PC-3 (cell line): ENCODE measurements around the gene HIPK2. TPM values are rescaled to one million over a fixed set of nuclear protein-coding genes. Genes with fewer than 3 reads are reported as not detected.
A peak's percentile ranks its signal among the peaks of the same experiment; 100 is the strongest.

Experiments
- ATAC-seq: fragments of 200-7000 bp; cut with Tn5 transposase; 2 replicates; pipeline ENCODE4 v1.9.1; 2020; ENCODE audit warnings: mild to moderate bottlenecking, moderate library complexity
- BruUV-seq: library from RNA; stranded (reverse); fragments of 400-500 nt; replicated peaks from 2 replicates; lab custom pipeline; 2021; lab: Mats Ljungman, UMichigan
- CTCF ChIA-PET: fragments of 300-600 bp; sonication (Branson Sonifier 250); formaldehyde crosslinking; loops from one replicate; lab custom pipeline; 2022; ENCODE audit warnings: antibody characterized with exemption; lab: Charles Lee
- POLR2A ChIA-PET: fragments of 300-600 bp; sonication (Branson Sonifier 250); formaldehyde crosslinking; loops from one replicate; lab custom pipeline; 2022; ENCODE audit warnings: antibody characterized with exemption; ENCODE audit not compliant: unreplicated experiment; lab: Charles Lee
- DNase-seq: peaks from one replicate; pipeline ENCODE4 v3.0.0-alpha.2; 2015
- H2AFZ ChIP-seq: fragments of 300-600 bp; sonication (generic); 2 replicates; pipeline ENCODE4 v1.6.0; 2016; ENCODE audit warnings: antibody characterized with exemption, low read length
- H3F3A ChIP-seq: fragments of 300-600 bp; sonication (generic); one replicate; pipeline ENCODE4 v1.6.0; 2017; ENCODE audit warnings: antibody characterized with exemption, low read length, control low read depth, mild to moderate bottlenecking; ENCODE audit not compliant: unreplicated experiment
- H3K27ac ChIP-seq: fragments of 300-600 bp; sonication (generic); 2 replicates; pipeline ENCODE4 v1.5.1; 2016; ENCODE audit warnings: mild to moderate bottlenecking, low read length
- H3K27me3 ChIP-seq: fragments of 300-600 bp; sonication (generic); 2 replicates; pipeline ENCODE4 v1.6.1; 2016; ENCODE audit warnings: low read length, mixed read lengths
- H3K36me3 ChIP-seq: fragments of 300-600 bp; sonication (generic); 2 replicates; pipeline ENCODE4 v1.6.1; 2016; ENCODE audit warnings: low read depth, mixed run types, low read length, mixed read lengths
- H3K4me1 ChIP-seq: fragments of 300-600 bp; sonication (generic); 2 replicates; pipeline ENCODE4 v1.5.1; 2016; ENCODE audit warnings: low read length; ENCODE audit not compliant: insufficient read depth
- H3K4me2 ChIP-seq: fragments of 300-600 bp; sonication (generic); 2 replicates; pipeline ENCODE4 v1.6.0; 2016; ENCODE audit warnings: low read length
- H3K4me3 ChIP-seq: fragments of 300-600 bp; sonication (generic); 2 replicates; pipeline ENCODE4 v1.5.1; 2016; ENCODE audit warnings: mild to moderate bottlenecking, low read length, mixed read lengths
- H3K79me2 ChIP-seq: fragments of 300-600 bp; sonication (generic); 2 replicates; pipeline ENCODE4 v1.6.1; 2017; ENCODE audit warnings: low read length, mixed read lengths
- H3K9ac ChIP-seq: fragments of 300-600 bp; sonication (generic); 2 replicates; pipeline ENCODE4 v1.6.0; 2016; ENCODE audit warnings: mild to moderate bottlenecking, low read length
- H3K9me2 ChIP-seq: fragments of 300-600 bp; sonication (generic); replicated peaks from 2 replicates; pipeline ENCODE4 v1.6.1; 2016; ENCODE audit warnings: mixed run types, low read length, mixed read lengths
- H3K9me3 ChIP-seq: fragments of 300-600 bp; sonication (generic); 2 replicates; pipeline ENCODE4 v1.6.1; 2016; ENCODE audit warnings: low read length, mixed read lengths
- H4K20me1 ChIP-seq: fragments of 300-600 bp; sonication (generic); 2 replicates; pipeline ENCODE4 v1.6.1; 2016; ENCODE audit warnings: low read length, mixed read lengths
- EZH2 ChIP-seq: fragments of 300-600 bp; sonication (generic); IDR thresholded peaks from one replicate; pipeline ENCODE4 v1.6.1; 2017; ENCODE audit warnings: antibody characterized with exemption, mild to moderate bottlenecking, low read length; ENCODE audit not compliant: unreplicated experiment
- EZH2phosphoT487 ChIP-seq: fragments of 300-600 bp; sonication (generic); IDR thresholded peaks from 2 replicates; pipeline ENCODE4 v1.6.1; 2018; ENCODE audit warnings: mild to moderate bottlenecking, antibody characterized with exemption, low read length, borderline replicate concordance
- intact Hi-C: fragments of 100-400 bp; cut with micrococcal nuclease; formaldehyde crosslinking; loops from 2 replicates; pipeline ENCODE4 v1.9.0; 2023
- total RNA-seq: library from RNA; depleted of rRNA; stranded (reverse); fragments of >200 nt; gene quantifications from 2 replicates; pipeline ENCODE4 v1.2.3, GENCODE V29; 2014
- TF ChIP-seq, protein P1 (sequence below): fragments of 300-600 bp; sonication (generic); conservative IDR thresholded peaks from 2 replicates; pipeline ENCODE4 v1.5.1; 2017; ENCODE audit warnings: antibody characterized with exemption, low read depth, mild to moderate bottlenecking, low read length

Gene HIPK2
- total RNA-seq, 1 experiment from 2014 or later, result 38.1 TPM

DNA sequence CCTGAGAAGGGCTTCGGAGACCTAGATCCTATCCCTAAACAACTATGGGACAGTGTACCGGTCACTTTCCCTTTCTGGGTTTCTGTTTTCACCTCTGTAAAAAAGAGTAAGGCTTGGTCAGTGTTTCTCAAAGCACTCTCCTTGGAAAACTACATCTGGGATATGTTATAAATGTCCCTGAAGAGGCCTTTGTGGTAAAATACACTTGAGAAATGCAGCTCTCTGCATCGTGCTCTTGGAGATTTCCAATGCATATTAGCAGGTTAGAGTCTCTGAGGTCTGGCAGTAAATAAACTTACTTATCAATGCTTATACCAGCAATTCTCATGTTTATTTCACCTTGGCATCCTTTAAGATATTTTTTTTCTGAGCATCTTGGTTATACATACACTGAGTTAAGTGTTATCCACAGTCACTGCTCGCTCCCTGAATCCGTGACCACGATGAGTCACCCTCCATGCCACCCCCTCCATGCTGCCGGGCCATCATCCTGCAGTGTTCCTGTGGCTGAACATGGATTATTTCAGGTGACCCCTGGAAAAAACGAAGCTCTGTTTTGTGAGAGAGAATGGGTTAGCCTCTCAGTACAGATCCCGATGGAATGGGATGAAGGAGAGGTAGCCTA lies 48.0 kb upstream of the HIPK2 start:
- ChIA-PET CTCF (no interaction called here), POLR2A (no interaction called here)
- H2AFZ ChIP-seq, result peak overlapping the region; percentile 62; the same call in 1 of the 2 replicates
- H3K27me3 ChIP-seq, result no peaks in the 10 kb centered on the region
- H3K36me3 ChIP-seq, result no peaks in the 10 kb centered on the region
- no peaks in the 10 kb centered on the region for H3K9me3 ChIP-seq
- H3K4me1 ChIP-seq, result peaks cover 22% of the 10 kb centered on the region
- no peaks in the 10 kb centered on the region for H3F3A ChIP-seq
- no TSS peak for BruUV-seq
- H3K9me2 ChIP-seq, result no peaks in the 10 kb centered on the region
- H3K79me2 ChIP-seq, result no peaks in the 10 kb centered on the region
- TF ChIP-seq EZH2 (no peak), EZH2phosphoT487 (no peak)
- H4K20me1 ChIP-seq, result no peaks in the 10 kb centered on the region
- intact Hi-C loops, result loop anchor here (5.0 kb wide), 1 partner anchor 43 kb away; no protein-coding TSS in a partner anchor
- no peak overlapping the region for H3K4me3 ChIP-seq
- H3K4me2 ChIP-seq, result no peak overlapping the region
- no peak overlapping the region for H3K9ac ChIP-seq
- DNase-seq (peak; percentile 52), ATAC-seq (peak; percentile 74)
- H3K27ac ChIP-seq, result no peak overlapping the region

DNA sequence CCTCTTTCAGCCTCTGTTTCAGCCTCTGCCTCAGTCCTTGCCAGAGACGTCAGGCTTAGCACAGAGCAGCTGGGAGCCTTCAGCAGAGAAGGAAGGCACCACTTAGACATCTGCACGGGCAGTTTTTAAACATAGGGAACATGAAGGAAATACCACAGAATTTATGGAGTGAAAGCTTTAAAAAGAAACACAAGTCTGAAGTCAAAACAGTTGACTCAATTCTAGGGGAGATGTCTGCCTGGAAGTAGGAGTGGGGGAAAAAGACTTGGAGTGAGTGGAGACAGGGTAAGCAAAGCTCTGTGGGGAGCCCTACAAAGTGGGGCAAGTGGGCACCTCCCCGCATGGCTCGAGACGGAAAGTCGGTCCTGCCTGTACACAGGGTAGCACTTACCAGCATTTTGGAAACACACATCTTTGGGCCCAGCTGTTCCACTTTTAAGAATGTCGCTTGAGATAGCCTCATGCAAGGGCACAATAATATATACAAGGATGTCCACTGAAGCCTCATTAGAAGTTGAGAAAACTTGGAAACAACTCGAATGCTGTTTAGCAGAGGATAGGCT lies 46.2 kb upstream of the HIPK2 start:
- Histone ChIP-seq H2AFZ (no peak overlapping the region), H3K27ac (no peak overlapping the region), H4K20me1 (no peaks in the 10 kb centered on the region), H3K9me3 (no peaks in the 10 kb centered on the region), H3K27me3 (no peaks in the 10 kb centered on the region), H3K79me2 (no peaks in the 10 kb centered on the region), H3F3A (no peaks in the 10 kb centered on the region), H3K4me1 (peaks cover 17% of the 10 kb centered on the region), H3K4me2 (no peak overlapping the region), H3K9ac (no peak overlapping the region), H3K36me3 (no peaks in the 10 kb centered on the region), H3K9me2 (no peaks in the 10 kb centered on the region), H3K4me3 (no peak overlapping the region)
- POLR2A ChIA-PET, result no interaction called here
- intact Hi-C loops, result no loop called here
- no peak for ATAC-seq
- CTCF ChIA-PET, result no interaction called here
- no TSS peak for BruUV-seq
- no peak for DNase-seq
- no peak for TF ChIP-seq EZH2
- TF ChIP-seq, protein P1, sequence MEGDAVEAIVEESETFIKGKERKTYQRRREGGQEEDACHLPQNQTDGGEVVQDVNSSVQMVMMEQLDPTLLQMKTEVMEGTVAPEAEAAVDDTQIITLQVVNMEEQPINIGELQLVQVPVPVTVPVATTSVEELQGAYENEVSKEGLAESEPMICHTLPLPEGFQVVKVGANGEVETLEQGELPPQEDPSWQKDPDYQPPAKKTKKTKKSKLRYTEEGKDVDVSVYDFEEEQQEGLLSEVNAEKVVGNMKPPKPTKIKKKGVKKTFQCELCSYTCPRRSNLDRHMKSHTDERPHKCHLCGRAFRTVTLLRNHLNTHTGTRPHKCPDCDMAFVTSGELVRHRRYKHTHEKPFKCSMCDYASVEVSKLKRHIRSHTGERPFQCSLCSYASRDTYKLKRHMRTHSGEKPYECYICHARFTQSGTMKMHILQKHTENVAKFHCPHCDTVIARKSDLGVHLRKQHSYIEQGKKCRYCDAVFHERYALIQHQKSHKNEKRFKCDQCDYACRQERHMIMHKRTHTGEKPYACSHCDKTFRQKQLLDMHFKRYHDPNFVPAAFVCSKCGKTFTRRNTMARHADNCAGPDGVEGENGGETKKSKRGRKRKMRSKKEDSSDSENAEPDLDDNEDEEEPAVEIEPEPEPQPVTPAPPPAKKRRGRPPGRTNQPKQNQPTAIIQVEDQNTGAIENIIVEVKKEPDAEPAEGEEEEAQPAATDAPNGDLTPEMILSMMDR, result no peak
- TF ChIP-seq EZH2phosphoT487, result no peak

DNA sequence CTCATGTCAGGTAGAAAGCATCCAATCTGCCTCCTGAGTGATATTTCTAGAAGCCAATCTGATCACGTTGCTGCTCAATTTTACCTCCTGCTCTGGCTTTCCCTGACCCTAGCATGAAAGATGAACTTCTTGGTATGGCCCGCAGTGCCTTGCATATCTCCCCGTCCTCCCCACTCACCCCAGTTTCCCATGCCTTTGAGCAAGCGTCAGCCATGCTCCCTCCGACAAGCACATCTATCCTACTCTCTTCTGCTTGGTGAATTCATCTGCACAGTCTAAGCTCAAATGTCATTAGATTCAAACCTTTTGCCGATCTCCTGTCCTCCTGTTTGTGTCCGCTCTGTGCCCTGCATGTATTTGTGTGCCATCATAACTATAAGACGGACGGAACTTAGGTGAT lies 45.1 kb upstream of the HIPK2 start:
- H3K36me3 ChIP-seq, result no peaks in the 10 kb centered on the region
- intact Hi-C loops, result no loop called here
- ChIA-PET CTCF (no interaction called here), POLR2A (interaction anchor here (0.6 kb wide), 1 partner anchor 529 kb away, joined by 5 read pairs; no protein-coding TSS in a partner anchor)
- TF ChIP-seq EZH2phosphoT487 (no peak), EZH2 (no peak)
- TF ChIP-seq, protein P1, result no peak
- H3K4me2 ChIP-seq, result no peak overlapping the region
- no peak for DNase-seq
- no peaks in the 10 kb centered on the region for H3F3A ChIP-seq
- peaks cover 9% of the 10 kb centered on the region for H3K4me1 ChIP-seq
- ATAC-seq, result no peak
- BruUV-seq, result no TSS peak
- no peaks in the 10 kb centered on the region for H3K9me3 ChIP-seq
- H4K20me1 ChIP-seq, result no peaks in the 10 kb centered on the region
- H3K4me3 ChIP-seq, result no peak overlapping the region
- no peaks in the 10 kb centered on the region for H3K79me2 ChIP-seq
- no peak overlapping the region for H2AFZ ChIP-seq
- no peak overlapping the region for H3K9ac ChIP-seq
- no peaks in the 10 kb centered on the region for H3K9me2 ChIP-seq
- no peaks in the 10 kb centered on the region for H3K27me3 ChIP-seq
- H3K27ac ChIP-seq, result no peak overlapping the region
